Mesothelial cell of epicardium (in vitro differentiated cells): ENCODE measurements around the gene PNPLA5. TPM values are rescaled to one million over a fixed set of nuclear protein-coding genes. Genes with fewer than 3 reads are reported as not detected.

Experiments used
- DNase-seq, 2 experiments: peaks; one replicate each; pipeline ENCODE4 v3.0.0; 2021; ENCODE audit warnings: low spot score in 2 of 2; ENCODE audit not compliant: unreplicated experiment in 2 of 2
- H3K27ac Mint-ChIP-seq: 2 replicates; pipeline ENCODE4 v1.8.0; 2021; ENCODE audit warnings: mixed read lengths
- H3K27me3 Mint-ChIP-seq: 2 replicates; pipeline ENCODE4 v1.8.0; 2021; ENCODE audit warnings: low read depth, mixed read lengths
- H3K36me3 Mint-ChIP-seq: 2 replicates; pipeline ENCODE4 v1.8.0; 2021; ENCODE audit warnings: mixed read lengths
- H3K4me1 Mint-ChIP-seq: 2 replicates; pipeline ENCODE4 v1.8.0; 2021; ENCODE audit warnings: mixed read lengths
- H3K4me3 Mint-ChIP-seq: 2 replicates; pipeline ENCODE4 v1.8.0; 2021; ENCODE audit warnings: mild to moderate bottlenecking, moderate library complexity, mixed read lengths
- H3K9me3 Mint-ChIP-seq: 2 replicates; pipeline ENCODE4 v1.8.0; 2021; ENCODE audit warnings: mixed read lengths
- CTCF ChIP-seq: fragments of 200-600 bp; sonication (generic); IDR thresholded peaks from one replicate; pipeline ENCODE4 v1.5.0; 2021; ENCODE audit warnings: antibody characterized with exemption; ENCODE audit not compliant: unreplicated experiment
- total RNA-seq: library from RNA; stranded (reverse); gene quantifications from 3 replicates; pipeline ENCODE4 v1.2.1, GENCODE V29; 2021

The PNPLA5 gene
- total RNA-seq, 1 donor from 2014 or later = not detected

GRCh38 chr22:43887391-43887790 lies 4.4 kb downstream of the PNPLA5 start:
- Mint-ChIP-seq H3K27me3 (peaks cover 77% of the 10 kb centered on the region), H3K9me3 (no peaks in the 10 kb centered on the region), H3K27ac (no peak overlapping the region), H3K4me1 (no peaks in the 10 kb centered on the region), H3K36me3 (no peaks in the 10 kb centered on the region), H3K4me3 (no peak overlapping the region)
- DNase-seq = no peak
- TF ChIP-seq CTCF = no peak

GRCh38 chr22:43886231-43886630 lies 5.6 kb downstream of the PNPLA5 start:
- no peak overlapping the region for H3K4me3 Mint-ChIP-seq
- peaks cover 67% of the 10 kb centered on the region for H3K27me3 Mint-ChIP-seq
- no peak for TF ChIP-seq CTCF
- H3K36me3 Mint-ChIP-seq = no peaks in the 10 kb centered on the region
- DNase-seq = no peak
- H3K27ac Mint-ChIP-seq = no peak overlapping the region
- H3K4me1 Mint-ChIP-seq = no peaks in the 10 kb centered on the region
- no peaks in the 10 kb centered on the region for H3K9me3 Mint-ChIP-seq

GRCh38 chr22:43885786-43886185 lies 6.0 kb downstream of the PNPLA5 start:
- no peak overlapping the region for H3K4me3 Mint-ChIP-seq
- no peak for TF ChIP-seq CTCF
- H3K36me3 Mint-ChIP-seq = no peaks in the 10 kb centered on the region

GRCh38 chr22:43885319-43885671 lies 6.5 kb downstream of the PNPLA5 start:
- TF ChIP-seq CTCF = peak; percentile 8
- H3K27me3 Mint-ChIP-seq = peaks cover 58% of the 10 kb centered on the region
- H3K36me3 Mint-ChIP-seq = no peaks in the 10 kb centered on the region
- H3K4me3 Mint-ChIP-seq = no peak overlapping the region
- no peaks in the 10 kb centered on the region for H3K9me3 Mint-ChIP-seq
- H3K27ac Mint-ChIP-seq = no peak overlapping the region
- DNase-seq = no peak
- H3K4me1 Mint-ChIP-seq = no peaks in the 10 kb centered on the region

More at GRCh38 chr22:43885786-43886185, 6.0 kb downstream of the PNPLA5 start:
- DNase-seq = no peak
- H3K4me1 Mint-ChIP-seq = no peaks in the 10 kb centered on the region
- no peaks in the 10 kb centered on the region for H3K9me3 Mint-ChIP-seq
- no peak overlapping the region for H3K27ac Mint-ChIP-seq
- peaks cover 62% of the 10 kb centered on the region for H3K27me3 Mint-ChIP-seq

GRCh38 chr22:43884600-43885318 lies 7.1 kb downstream of the PNPLA5 start:
- peak; percentile 45 to 64 for DNase-seq
- H3K4me3 Mint-ChIP-seq = no peak overlapping the region
- TF ChIP-seq CTCF = peak; percentile 73

More at GRCh38 chr22:43884600-43885318, 7.1 kb downstream of the PNPLA5 start:
- peaks cover 52% of the 10 kb centered on the region for H3K27me3 Mint-ChIP-seq
- H3K9me3 Mint-ChIP-seq = no peaks in the 10 kb centered on the region
- H3K36me3 Mint-ChIP-seq = no peaks in the 10 kb centered on the region
- H3K27ac Mint-ChIP-seq = no peak overlapping the region
- no peaks in the 10 kb centered on the region for H3K4me1 Mint-ChIP-seq
